ENCODE measurements around the gene CA6.
"Not testable (repeated sequence)": the region's sequence is repeated elsewhere in the genome, so short reads cannot be mapped to it uniquely, and the experiment has no call there.

The CA6 gene

DNA sequence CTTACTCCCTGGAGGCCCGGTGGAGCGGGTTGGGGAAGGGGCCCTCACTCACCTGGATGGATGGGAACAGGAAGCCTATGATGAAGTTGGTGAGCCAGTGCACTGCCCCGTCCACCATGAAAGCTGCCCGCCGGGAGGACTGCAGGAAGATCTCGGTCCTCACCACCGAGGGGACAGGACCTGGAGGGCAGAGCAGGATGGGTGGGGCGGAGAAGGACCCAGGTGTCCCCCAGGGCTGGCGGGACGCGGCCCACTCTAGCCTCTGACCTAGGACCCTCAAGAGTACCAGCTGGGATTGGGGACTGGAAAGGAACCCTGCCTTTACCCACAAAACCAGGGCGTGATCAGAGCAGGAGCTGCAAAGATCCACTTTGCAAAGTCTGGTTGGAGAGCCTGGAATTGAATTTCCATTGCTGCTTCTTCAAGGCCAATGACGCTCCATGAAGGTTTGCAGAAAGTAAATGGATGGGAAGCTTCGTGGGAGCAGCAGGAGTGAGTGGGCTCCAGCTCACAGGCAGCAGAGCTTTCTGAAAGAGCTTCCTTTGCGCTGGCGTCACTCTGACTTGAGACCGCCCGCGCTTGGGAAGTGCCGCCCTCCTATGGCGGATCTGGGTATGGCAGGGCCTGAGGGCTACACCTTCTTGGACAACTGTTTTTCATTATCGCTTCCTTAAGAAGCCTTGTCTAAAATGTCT, 59.2 kb downstream of the CA6 start:
- DNase-seq (ENCODE audit: low spot score) = peak; percentile 77

DNA sequence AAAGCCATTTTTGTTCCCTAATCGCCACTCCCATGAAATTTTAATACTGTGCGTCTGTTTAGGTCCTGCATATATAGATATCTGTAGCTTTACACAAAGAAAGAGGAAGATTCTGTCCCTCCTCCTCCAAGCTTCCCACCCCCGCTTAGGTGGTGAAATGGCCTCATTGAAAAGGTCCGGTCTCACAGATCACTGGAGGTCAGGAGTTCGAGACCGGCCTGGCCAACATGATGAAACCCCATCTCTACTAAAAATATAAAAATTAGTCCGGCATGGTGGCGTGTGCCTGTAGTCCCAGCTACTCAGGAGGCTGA, 59.7 kb downstream of the CA6 start:
- no peak for DNase-seq (ENCODE audit: low spot score)

DNA sequence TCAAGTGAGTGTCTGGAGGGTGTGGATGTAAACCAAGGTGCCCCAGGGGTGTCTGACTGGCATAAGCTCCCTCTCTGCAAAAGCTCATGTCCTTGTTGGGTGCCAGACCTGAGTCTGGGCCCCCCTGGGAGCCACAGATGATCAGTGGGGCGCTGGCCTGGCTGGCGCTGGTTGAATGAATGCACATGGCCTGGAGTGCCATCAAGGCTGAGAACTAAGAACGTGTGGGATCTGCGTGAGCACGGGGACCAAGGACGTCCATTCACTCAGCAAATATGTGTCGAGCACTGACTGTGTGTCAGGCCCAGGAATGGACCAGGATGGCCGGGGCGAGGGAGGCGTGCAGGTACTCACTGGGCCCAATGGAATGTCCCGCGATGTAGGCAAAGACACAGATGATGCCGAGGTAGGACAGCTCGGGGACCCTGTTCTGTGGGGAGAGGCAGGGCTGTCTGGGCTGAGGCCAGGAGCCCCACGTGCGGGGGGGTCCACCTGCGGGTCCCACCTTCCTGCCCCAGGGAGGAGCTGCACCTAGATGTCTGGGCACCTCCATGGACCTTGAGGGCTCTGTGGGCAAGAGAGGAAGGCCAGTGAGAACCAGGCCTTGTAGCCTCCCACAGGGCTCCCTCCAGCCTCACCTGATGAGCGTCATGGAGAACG, 61.4 kb downstream of the CA6 start:
- DNase-seq (ENCODE audit: low spot score) = no peak

DNA sequence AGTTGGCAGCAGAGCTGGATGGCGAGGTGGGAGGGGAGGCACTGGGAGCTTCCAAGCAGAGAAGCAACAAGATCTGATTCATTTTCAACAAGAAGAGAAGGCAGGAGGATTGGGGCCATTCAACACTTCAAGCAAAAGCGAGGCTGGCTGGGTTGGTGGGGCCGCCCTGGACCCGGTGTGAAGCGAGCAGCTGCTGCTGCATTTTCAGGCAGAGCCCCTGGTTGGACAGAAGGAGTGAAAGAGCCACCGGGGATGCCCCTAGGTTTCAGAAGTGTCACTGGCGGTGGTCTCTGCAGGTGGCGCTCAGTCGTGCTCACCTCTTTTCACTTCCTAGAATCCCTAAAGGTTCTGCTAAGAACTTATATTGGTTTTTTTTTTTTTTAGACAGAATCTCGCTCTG, 62.6 kb downstream of the CA6 start:
- DNase-seq (ENCODE audit: low spot score) = no peak

DNA sequence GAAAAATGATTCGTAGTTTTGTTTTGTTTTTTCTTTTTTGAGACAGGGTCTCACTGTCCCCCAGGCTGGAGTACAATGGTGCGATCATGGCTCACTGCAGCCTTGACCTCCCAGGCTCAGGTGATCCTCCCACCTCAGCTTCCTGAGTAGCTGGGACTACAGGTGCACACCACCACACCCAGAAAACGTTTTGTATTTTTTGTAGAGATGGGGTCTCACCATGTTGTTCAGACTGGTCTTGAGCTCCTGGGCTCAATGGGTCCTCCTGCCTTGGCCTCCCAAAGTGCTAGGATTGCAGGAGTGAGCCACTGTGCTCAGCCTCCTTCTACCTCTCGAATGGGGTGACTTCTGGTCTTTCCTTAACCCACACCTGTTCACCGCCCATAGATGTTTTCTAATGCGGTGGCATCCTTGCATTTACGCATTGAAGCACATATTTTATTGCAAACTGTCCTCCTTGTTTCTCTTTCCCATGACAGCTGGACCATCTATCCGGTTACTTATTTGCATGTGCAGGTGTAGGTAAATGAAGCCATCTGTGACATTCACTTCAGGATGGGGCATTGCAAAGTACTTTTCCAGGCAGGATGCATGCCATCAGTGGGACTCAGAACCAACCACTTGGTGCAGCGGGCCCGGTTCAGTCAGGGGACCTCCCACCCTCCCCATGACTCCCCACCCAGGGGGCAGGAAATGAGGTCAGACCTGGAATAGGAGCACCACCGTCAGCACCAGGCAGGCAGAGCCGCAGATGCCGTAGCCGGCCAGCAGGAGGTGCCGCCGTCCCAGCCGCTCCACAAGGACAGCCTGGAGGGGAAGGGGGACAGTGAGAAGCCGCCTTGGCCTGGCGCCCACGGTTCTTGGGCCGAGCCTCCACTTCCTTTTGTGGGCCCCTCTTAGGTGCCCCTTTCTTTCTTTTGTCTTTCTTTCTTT, 64.0 kb downstream of the CA6 start:
- no peak for DNase-seq (ENCODE audit: low spot score)

DNA sequence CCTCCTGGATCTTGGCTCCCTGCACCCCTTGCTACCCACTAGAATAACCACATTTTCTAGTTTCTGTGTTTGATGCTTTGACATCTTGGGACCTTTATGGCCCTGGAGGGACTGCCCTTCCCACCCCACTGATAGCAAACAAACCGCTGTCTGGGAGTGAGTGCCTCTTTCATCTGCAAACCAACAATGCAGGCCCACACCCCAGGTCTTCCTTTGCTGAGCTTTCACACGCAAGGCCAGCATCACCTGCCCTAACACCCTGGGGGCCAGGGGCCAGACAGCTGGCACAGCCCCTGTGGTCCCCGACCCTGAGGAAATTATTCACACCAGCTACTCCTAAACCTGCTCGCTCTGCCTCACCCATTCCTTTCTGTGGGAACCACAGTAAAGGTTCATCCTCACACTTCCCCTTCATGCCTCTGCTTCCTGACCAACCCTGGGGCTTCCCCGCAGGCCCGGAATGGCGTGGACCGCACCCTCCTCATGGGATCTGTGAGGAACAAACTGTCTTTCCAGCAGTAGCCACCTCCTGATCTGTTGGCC, 65.2 kb downstream of the CA6 start:
- no peak for DNase-seq (ENCODE audit: low spot score)

DNA sequence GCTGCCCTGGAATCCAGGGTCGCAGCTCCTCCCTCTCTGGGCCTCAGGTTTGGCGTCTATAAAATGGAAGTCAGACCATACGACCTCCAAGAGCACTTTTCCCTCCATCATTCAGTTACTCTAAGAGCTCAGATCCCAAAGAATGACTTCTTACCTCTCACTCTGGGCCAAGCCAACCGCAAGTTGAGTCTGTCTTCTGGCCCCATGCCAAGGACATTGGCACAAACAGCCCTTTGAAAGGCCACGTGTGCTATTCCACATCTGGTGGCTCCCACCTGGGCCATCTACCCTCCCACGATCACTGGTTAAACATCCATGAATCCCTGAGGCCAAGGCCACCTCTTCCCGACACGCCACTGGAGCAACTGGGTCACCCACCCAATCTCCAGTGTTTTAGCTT, 68.2 kb downstream of the CA6 start:
- no peak for DNase-seq (ENCODE audit: low spot score)

DNA sequence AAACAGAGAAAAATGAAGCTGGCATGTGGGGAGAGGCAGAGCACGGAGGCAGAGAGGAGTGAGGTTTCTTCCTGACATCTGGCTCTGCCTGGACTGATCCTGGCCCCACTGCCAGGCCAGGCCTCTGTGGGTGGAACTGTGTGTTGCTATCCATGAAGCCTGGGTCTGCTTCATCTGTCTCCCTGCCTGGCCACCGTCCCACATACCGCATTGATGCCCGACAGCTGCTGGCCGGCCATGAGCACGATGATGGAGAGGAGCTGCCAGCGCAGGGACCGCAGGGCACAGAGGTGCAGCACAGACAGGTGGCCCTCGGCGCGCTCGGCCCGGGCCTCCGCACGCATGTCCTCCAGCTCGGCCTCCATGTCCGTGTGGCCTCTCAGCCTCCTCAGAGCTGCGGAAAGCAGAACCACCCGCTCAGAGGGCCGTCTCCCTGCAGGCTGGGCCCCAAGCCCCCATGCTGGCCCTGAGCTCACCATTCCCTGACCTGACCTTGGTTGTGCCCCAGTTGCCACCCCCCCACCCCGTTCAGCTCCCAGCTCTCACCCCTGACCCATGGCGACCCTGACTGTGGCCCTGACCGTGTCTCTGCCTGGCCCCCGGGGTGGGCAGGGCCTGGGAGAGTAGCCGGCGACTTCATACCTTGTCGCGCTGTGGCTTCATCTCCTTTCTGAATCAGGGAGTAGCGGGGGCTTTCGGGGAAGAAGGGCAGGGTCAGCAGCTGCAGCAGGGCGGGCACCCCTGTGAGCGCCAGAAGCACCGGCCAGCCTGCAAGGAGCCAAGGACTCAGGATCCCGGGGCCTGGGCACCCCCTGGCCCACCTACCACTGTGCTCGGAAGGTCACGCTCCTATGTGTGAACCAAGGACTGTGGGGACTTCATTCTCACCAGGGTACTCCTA, 69.1 kb downstream of the CA6 start:
- no peak for DNase-seq (ENCODE audit: low spot score)

DNA sequence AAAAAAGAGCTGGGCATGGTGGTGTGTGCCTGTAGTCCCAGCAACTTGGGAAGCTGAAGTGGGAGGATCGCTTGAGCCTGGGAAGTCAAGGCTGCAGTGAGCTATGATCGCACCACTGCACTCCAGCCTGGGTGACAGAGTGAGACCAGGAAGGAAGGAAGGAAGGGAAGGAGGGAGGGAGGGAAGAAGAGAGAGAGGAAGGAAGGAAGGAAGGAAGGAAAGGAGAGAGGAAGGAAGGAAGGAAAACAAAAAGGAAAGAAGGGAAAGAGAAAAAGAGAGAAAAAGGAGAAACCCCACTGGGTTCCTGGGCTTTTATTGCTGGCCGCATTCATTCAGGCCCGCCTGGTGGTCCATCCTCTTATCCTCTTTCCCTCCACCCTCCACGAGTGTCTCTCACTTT, 70.8 kb downstream of the CA6 start:
- DNase-seq (ENCODE audit: low spot score) = no peak

DNA sequence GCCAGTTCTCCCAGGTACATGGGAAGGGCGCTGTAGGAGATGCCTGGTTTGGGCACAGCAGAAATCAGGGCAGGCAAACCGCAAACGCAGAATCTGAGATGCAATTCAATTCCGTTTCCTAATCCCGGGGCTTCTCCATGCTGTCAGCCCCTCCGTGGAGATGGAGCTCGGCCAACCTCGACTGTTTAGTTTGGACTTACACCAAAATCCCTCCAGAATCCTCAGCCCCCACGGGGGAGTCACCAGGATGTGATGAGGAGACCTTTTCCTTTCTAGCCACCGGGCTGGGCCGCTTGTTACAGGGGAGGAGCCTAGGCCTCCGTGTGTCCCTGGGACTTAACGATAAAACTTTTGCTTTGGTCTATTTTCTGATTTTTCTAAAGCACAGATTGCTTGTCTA, 72.7 kb downstream of the CA6 start:
- no peak for DNase-seq (ENCODE audit: low spot score)

DNA sequence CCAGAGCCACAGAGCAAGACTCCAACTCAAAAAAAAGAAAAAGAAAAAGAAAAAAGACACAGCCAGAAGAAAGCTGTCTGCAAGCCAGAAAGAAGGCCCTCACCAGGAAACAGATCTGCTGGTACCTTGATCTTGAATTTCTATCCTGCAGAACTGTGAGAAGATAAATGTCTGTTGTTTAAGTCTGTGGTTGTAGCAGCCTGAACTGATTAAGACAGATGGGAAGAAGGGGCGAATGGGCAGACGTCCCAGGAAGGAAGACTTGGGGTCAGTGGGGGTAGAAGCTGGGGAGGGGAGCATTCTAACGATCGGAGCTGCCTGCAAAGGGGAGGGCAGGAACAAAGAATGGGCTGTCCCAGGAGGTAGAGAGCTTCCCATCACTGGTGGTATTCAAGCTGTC, 74.2 kb downstream of the CA6 start:
- DNase-seq (ENCODE audit: low spot score) = no peak

DNA sequence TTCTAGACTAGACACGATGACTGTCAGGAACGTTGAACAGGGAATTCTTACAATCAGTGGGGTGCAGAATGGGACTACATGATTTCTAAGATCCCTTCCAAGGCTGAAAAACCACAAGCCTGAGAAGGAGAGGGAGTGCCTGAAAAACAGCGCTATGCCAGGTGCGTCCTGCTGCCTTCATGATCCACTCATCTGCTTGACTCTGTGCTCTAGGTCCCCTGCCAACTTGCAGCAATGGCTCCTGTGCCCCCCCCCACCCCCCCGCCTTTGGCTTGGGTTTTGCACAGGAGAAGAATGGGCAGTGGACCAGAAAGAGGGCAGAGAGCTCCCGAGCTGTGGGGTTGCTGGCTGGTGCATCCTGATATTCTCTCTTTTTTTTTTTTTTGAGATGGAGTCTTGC, 74.6 kb downstream of the CA6 start:
- DNase-seq (ENCODE audit: low spot score) = no peak

DNA sequence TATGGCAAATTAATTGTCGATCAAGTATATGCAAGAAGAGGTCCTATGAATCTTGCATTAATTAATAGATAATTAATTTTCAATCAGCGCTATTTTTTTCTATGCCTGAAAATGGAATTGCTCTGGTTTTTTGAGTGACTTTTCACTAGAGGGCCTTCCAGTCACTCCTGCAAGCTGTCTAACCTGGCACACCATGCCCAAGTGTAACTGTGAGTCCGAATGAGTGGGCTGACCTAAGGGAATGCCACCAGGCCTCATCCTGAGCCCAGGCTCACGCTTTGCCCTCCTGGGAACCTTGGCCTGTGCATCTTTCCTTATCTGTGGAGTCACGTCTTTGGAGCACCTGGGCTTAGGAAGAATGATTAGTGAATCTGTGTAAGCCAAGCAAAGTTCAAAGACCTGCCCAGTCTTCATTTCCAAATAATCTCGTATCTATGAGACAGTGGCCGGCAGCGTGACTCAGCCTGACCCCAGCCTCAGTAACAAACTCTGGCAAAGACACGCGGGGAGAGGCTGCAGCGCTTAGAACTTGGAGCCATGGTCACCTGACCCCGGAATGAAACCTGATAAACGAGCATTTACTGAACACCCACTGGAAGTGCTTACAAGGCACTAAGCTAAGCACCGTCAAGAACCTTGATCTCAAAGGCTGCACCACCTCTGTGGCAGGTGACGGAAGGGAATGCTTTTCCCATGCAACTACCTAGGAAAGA, 76.5 kb downstream of the CA6 start:
- not testable (repeated sequence) for DNase-seq (ENCODE audit: low spot score)

DNA sequence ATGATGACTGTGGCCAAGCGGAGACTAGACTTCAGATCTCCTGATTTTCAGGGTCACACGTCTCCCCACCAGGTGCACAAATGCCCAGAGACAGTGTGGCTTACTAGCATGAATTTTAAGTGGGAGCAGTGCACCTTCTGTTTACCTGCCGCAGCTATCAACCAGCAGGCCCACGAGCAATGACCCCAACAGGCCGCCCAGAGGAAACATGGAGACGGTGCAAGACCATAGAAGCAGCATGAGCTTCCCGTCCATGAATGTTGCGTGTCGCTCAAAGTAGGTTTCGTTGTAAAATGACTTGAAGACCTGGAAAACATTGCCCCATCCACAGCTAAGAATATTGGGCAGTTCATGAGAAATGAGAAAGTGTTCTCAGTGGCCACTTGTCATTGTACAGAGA, 77.1 kb downstream of the CA6 start:
- no peak for DNase-seq (ENCODE audit: low spot score)

Data from CD4-positive, alpha-beta T cell treated with Interleukin-6 at 100 ng/mL for 8 hours (primary cell).